NCI-H510A treated with DMSO at 0.1 percent for 48 hours (cell line): Measurements from ENCODE around the gene ZNF526.
A peak's percentile ranks its signal among the peaks of the same experiment; 100 is the strongest.

Experiments
- DNase-seq: peaks from one replicate; lab custom pipeline; 2025; lab: John Stamatoyannopoulos, UW

ZNF526 gene

DNA sequence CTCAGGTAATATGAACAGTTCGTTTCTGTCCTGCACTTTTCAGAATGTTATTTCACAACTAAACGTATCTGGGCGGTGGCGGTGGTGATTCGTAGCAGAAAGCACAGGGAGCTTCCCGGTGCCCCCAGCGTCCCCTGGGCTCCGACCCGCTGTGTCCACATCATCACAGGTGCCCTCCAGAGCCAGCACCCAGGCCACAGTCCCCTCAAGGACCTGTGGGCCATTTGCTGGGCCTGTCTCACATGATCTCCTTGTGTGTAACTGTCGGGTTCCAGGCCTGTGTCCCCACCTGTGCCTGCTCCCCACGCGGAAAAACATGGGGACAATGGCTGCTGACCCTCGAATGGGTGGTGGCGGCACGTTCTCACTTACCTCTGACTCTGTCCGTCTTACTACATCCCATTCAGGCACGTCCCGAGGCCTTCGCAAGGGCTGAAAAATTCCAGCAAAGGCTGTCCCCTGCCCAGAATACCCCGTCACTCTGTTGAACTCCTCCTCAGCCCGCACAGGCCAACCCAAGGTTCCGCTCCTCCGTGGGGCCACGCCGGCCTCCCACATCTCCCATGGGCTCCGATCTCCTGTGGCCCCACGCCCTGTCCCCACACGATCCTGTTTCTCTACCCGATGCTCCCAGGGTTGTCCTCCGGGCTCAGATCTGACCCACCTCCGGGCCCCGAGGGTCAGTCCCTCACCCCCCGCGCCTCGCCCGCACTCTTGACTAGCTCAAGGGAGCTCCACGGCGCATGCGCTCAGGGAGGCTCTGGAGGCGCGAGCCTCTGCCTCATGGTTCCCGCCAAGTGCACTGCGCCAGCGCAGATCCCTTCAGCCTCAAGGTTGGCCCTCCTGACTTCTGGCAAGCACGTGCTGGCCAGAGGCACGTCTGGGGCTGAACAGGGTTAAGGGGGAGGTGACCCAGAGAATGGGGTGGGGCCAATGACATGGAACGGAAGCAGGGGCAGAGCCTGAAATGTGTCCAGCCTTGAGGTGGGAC is 23.8 kb upstream of the ZNF526 start:
- DNase-seq, result no peak

DNA sequence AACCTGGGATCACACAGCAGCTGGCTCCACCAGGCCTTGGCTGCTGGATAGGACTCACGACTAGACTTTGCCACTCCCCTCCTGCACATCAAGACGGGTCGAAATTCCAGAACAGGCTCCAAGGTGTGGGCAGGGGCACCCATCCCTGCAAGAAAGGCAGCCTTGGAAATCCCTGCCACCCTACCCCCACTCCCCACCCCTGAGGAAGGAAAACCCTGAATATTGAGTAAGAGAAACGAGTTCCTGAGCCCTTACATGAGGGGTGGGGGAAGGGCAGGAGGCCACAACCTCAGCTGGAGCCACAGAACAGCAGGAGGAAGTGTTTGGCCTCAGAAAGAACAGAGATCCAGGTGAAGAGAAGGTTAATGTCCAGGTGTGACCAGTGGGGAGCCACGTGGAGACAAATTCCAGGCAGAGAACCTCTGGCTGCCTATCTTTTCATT is 22.7 kb upstream of the ZNF526 start:
- DNase-seq, result no peak

DNA sequence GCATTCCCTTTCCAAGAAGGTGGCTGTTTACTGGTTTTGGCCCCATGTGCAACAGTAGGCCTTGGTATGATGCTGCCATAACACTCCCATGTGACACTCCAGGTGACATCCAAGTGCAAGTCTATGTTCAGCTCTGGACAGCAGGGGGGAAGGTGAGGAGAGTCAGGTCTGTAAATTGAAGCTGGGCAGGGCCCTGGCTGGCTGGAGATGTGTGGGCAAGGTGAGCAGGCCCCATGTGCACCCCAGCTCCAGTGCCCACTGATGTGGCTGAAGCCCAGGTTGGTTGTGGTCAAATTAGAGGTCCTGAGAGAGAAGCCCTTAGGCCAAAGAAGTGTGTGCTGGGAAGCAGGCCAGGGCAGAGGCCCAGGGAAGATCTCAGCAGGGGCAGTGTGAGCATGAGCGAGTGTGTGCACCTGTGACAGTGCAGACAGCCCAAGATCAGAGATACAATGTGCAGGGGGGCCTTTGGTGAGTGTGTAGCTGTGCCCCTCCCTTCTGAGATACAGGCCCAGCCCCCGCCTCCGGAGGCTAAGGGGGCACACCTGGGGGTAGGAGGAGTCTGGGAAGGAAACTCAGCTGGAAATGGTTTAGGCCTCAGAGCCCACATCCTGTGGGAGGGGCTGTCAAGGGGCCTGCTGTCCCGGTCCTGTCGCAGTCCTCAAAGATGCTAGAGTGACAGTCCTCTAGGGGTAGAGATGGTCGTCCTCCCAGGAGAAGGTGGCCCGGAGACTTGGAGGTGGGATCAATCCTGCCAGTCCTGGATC is 21.3 kb upstream of the ZNF526 start:
- DNase-seq, result no peak

DNA sequence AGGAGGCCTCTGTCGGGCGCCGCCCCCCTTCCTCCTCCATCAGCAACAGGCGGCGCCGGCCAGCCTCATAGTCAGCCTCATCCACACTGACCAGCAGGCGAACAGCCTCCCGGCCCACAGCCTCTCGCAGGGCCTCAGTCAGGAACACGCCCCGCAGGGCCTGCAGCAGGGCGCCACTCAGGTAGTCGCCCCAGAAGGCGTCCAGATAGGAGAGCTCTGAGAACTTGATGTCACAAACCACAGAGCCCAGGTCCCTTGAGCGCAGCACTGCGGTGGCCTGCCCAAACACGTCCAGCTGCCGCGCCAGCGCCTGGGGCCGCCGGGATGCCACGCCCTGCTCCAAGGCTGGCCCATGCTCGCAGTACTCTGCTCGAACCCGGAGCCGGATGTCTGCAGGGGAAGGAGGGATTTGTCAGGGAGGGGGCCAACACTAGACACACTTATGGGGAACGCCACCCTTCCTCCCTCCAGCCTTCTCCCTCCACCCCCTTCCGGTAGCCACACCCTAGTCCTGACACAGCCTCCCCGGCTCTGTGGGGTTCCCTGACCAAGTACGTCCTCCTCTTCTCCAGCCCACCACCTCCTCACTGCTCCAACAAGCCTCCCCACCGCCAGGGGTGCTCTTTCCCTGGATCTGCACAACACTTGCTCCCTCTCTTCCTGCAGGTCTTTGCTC is 20.5 kb upstream of the ZNF526 start:
- no peak for DNase-seq

DNA sequence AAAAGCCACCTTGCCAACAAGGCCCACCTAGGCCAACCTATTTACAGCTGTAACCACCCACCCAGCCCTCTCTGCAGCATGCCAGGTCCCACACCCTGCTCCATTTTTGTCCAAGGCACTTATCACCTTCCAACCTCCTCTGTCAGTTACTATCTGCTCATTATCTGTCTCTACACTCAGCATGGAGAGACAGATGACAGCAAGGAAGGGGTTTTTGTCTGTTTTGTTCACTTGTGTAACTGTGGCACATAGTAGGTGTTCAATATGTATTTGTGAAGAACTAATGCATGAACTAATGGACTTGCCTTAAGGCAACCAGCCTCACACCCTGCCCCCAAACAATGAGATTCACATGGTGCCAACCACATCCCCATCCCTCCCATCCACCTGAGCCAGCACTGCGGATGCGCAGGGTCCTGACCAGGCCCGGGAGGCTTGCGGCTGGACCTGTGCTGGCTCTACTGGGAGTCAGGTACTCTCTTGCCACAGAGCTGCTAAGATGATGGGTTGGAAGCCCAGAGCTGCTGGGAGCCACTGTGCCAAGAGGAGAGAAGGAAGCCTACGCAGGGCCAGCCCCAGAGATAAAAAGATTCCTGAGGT is 19.9 kb upstream of the ZNF526 start:
- DNase-seq, result no peak

DNA sequence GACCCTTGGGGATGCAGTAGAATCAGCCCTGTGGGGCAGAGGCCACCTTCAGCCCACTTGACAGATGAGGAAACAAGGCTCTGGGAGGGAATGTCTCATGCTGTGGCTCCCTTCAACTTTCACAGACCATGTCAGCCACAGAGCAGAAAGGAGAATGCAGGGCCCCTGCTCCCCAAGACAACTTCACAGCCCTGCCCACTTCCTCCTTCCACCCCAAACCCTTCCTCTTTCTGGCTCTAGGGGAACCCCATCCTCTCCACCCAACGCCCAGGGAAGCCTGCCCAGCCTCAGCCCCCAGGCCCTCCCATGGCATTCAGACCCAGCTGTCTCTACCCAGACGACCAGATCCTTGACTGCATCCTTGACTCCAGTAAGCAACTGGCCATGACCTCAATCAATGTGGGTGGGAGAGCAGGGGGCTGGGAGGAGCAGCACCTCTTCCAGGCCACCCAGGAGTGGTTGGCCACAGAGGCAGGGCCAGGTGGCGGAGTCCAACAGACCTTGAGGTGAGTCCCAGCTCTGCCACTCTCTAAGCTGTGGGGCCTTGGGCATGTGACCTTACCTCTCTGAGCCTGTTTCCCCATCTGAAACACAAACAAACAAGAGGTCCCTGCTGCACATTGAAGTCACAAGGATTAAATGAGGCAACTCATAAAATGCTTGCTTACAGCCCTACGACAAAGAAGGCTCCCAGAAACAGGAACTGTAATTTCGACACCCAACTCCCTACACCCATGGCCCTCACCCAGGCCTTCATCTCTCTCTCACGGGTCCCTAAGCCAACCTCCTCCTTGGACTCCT is 18.4 kb upstream of the ZNF526 start:
- no peak for DNase-seq

DNA sequence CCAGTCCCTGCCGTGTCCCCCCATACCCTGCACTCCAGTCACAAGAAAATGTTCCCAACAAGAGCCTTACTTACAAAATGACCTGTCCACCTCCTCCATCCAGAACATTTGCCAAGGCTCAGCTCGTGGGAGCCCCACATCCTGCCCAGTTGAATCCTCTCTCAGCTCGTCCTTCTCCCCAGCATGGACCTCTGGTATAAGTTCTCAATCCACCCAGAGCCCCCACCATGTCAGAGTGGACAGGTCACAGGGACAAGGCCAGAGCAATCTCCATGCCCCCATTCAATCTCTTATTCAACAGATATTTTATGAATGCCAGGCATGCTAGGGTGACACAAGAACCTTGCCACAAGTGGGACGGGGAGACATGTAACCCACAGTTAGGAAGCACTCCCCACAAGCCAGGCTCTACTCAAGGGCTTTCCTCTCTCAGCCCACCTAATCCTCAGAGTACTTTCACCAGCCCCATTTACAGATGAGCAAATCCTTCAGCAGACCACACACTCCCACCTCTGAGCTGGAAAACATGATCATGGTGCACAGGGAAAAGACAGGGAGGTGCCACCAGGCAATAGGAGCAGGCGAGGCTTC is 17.7 kb upstream of the ZNF526 start:
- DNase-seq, result no peak

DNA sequence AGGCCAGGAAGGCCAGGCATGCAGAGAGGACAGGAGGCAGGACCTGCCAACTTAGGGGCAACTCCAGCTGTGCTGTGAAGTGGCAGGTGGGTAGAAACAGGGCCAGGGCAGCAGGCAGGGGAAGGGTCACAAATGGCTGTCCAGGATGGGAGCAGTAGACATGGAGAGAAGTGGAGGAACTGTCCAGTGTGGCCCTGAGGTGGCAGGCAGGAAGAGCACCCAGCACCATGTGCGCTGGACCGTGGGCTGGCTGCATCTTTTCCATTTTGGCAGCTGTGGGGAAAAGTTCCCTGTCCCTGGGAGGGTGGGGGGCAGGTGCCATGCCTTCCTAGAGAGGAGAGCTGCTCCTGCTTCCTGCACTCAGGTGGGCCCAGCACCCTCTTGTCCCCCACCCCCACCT is 16.4 kb upstream of the ZNF526 start:
- DNase-seq, result no peak

DNA sequence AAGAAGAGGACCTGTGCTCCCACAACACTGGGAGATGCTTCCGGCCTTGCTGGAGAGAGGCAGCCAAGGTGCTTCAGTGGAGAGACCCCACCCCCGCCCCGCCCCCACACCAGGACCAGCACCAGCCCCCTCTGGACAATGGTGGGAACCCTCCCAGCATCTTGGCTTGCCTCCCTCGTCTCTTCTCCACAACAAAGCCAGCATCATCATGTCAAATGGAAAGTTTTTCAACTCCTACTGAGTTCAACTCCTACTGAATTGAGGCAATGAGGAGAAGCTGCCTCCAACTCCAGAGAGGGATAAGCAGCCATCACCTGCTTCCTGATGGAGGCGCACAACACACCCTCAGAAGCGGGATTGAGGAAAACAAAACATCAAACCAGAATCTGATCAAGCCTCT is 15.4 kb upstream of the ZNF526 start:
- DNase-seq, result no peak

DNA sequence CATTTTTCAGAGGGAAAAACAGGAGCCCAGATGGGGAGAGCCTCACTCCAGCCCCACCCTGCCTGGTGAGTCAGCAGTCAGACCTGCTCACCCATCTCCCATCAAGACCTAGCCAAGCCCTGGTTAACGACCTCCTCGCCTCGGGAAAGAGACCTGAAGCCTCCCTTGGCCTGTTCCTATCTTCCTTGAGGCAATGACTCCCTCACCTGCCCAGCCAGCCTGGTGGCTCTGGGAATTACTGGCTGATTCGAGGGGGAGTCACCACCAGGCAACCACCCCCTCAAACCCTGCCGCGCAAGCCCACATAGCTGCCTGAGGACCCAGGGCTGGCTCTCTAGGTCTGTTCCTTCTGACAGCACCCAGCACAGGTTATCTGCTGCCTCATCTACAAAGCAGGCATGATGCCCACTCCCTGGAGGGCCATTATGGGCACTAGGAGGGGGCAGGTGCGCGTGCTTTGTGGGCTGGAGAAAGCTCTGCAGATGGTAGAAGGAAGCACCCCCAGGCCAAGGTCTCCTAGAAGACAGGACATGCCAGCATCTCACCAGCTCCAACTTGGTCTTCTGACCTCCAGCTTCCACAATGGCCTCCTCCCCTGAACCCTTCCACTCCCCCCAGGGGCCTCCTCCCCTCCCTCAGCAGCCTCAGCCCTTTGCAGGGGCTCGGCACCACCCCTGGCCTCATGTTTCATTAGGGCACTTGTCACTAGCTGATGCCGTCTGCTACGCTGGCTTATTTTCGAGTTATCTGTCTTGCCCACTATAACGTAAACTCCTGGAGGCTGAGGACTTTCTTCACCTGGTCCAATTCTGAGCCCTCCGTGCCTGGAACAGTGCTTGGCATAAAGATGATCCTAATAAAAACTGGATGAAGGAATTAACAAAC is 13.0 kb upstream of the ZNF526 start:
- no peak for DNase-seq

DNA sequence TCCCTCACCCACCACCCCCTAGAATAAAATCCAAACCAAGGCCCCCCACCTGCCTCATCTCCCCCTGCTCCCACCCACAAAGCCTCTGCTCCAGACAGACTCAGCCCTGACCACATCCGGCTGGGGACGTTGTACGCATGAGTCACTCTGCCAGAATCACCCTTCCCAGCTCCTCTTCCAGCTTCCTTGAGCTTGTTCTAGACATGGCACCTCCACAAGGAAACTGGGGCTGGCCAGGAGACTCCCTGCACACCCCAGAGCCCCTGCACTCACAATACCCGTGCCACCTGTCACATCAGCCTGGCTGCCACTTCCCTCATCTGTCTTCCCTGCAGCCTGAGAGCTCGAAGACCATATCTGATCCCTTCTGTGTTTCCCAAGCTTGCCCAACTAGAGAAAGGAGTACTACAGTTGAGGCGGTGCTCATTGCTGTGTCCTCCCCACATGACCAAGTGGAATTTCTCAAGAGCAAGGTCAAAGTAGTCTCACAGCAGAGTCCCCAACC is 12.3 kb upstream of the ZNF526 start:
- DNase-seq, result no peak

DNA sequence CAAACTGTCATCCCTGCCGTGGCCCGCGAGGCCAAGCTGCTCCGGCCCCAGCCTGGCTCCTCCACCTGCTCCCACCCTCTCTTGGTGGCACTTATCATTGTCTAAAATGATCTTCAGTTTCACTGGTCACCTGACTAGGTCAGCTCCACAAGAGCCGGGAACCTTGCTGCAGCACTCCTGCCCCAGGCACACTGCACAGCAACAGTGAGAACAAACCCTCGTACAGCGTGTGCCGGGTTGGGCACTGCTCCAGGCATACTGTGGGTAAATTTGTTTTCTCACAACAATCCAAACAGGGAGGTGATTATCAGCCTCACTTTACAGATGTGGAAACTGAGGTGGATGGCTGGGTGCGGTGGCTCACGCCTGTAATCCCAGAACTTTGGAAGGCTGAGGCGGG is 11.5 kb upstream of the ZNF526 start:
- DNase-seq, result no peak

DNA sequence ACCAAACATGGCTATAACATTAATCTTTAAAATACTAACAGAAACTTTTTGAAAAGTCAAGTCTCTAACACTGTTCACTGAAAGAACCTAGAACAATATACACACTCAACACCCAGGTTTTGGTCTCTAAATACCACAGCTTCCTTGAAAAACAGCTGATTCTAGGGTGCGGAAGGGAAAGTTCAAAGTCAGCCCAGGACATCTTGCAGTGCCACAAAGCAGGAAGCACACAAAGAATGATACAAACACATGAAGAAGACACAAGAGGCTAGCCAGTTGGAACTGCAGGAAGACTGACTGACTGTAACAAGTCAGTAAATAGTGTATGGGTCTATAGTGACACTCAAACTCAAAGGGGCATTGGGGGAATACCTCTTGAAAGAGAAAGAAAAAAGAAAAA is 7.2 kb upstream of the ZNF526 start:
- DNase-seq, result no peak

DNA sequence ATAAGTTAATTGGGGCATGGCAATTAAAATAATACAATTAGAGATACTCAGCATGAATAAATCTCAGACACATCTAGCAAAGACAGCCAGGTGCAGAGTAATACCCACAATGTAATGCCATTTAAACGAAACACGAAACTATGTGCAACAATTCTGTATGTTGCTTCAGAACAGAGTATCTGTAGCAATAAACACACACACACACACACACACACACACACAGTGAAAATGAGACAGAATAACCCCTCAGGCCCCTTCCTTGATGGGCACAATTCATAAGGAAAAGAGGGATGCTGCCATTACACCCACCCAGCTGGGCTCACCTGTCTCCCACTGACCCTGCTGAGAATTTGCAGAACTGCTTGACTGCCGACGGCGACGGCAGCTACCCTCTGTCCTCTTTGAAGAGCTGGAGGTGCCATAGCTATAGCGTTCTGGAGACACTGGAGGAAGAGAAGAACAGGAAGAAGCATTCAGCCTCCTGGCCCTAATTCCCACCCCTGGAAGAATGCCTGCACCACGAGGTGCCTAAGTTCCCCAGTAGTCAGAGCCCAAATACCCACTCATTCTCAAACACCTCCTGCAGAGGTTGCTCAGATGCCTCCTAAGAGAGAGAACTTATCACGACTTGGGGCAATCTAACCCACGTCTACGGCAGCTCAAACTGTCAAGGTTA is 5.2 kb upstream of the ZNF526 start:
- no peak for DNase-seq

DNA sequence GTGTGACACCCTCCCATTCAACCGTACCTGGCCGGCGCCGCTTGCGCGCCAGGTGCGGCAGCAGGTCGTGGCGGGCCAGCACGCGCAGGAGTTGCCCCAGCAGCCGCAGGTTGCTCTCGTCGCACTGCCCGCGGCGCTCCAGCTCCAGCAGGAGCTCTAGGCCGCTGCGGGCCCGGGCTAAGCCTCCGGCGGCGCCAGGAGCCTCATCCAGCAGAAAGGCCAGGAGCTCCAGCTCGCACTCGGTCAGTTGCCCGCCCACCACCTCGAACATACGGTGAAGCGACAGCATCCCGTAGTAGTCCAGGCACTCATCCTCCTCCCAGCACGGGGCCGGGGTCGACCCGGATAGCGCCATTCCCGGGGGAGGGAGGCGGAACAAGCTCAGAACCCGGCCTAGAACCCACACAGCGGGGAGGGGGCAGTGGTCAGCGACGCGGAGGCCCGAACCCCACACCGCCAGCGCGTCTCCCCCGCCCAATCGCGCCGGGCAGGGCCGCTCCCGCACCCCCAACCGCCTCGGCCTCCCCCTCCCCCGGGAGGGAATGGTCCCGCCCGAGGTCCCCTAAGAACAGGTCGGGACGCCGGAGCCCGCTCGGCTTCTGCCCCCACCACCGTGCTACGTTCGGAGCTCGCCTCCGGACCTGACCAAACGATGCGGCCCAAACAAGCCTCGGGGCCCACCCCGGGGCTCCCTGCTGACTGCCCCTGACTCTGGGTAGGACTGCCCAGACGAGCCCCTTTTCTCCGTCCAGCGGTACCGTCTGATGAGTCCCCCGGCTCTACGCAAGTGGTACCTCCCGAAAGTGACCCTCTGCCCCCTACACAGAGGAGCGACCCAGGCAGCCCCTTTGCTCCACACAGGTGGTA is 3.2 kb upstream of the ZNF526 start:
- DNase-seq, result peak; percentile 54

DNA sequence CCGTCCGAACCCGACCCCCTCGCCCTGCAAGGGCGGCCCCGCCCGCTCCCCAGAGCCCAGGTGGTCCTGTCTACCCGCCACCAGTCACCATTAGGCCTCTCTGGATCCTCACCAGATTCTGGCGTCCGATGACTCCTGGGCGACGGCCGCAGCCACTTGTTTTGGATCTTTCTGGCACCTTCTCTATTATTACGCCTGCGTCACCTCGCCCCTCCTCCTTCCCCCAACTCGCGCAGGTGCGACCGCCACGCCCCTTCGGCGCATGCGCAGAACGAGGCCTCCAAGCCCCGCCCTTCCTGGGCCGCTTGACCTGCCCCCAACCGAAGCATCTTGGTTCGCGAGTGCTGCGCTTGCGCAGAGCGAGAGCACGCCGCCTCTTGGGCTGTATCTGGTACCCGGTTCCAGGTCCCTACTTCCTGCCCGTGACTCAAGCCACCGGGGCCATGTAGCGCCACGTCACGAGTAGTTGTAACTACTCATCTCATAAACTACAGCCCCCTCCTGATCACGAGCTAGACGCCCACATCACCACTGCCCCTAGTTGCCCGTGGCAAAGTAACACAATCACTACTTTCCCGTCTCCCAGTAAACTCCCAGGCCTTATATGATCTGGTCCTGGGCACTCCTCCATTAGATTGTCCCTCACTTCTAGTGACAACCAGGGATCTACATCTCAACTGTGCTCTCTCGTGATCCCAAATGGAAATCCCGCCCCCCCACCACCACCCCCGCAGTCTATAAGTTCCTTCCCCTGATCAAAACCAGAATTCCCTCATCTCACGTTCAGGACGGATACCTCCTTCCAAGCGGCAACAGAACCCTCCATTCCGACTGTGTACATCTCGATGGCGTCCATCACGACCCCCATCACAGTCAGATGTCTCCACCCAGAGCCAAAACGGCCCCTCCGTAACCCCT is 2.3 kb upstream of the ZNF526 start, which contains the start of gene DEDD2:
Gene DEDD2, minus strand, starts transcription at position 158 of the 918 bp plus-strand sequence. CDS start 670 bp downstream, outside the sequence.
- peak; percentile 95 for DNase-seq

DNA sequence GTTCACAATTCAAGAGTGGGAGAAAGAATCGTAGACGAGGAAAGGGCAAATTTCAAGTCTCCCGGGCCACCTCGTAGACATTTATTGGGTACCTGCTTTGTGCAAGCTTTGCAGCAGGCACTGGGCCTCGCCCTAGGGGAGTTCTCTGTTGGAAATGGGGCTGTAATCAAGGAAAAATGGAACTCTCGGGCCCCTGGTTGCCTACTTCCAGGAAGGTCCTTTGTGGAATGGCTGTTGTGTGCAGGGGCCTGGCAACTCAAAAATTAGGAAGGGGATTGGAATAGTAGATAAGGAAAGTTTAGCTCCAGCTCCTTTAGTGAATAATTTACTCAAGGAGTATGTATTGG is 612 bp downstream of the ZNF526 start:
- no peak for DNase-seq
